ENCODE measurements around the gene ADH1C. TPM values are rescaled to one million over a fixed set of nuclear protein-coding genes. Genes with fewer than 3 reads are reported as not detected.
"Not testable (repeated sequence)": the region's sequence is repeated elsewhere in the genome, so short reads cannot be mapped to it uniquely, and the experiment has no call there.

The ADH1C gene
- total and polyA plus RNA-seq, 7 experiments from 2014 or later: not detected

- no peak overlapping the region for H3K4me3 Mint-ChIP-seq
- intact Hi-C loops (cut with micrococcal nuclease): no loop called here
- ChIA-PET POLR2A (no interaction called here), CTCF (no interaction called here)
- Histone ChIP-seq H3K27ac (ENCODE audit: low read depth, low read length) (no peak overlapping the region), H3K36me3 (ENCODE audit: control insufficient read depth in 2 of 3, insufficient read depth in 3 of 3, low read length in 3 of 3) (no peaks in the 10 kb centered on the region), H3K27me3 (ENCODE audit: control insufficient read depth in 2 of 2, insufficient read depth in 2 of 2, low read length in 2 of 2) (no peaks in the 10 kb centered on the region), H3K4me3 (ENCODE audit: low read length) (no peak overlapping the region), H3K9me3 (ENCODE audit: control insufficient read depth in 2 of 3, low read length in 3 of 3) (no peaks in the 10 kb centered on the region), H3K4me1 (ENCODE audit: control insufficient read depth in 2 of 2, insufficient read depth in 2 of 2, low read length in 2 of 2) (no peaks in the 10 kb centered on the region)
- DNase-seq (no peak), ATAC-seq (no peak)
- peaks cover 0 to 6% (median 0%) of the 10 kb centered on the region in 7 donors for H3K4me1 Mint-ChIP-seq
- peaks cover 0 to 3% (median 0%) of the 10 kb centered on the region in 5 donors for H3K36me3 Mint-ChIP-seq
- no peak overlapping the region for H3K27ac Mint-ChIP-seq
- peaks cover 0 to 9% (median 3%) of the 10 kb centered on the region in 11 donors for H3K9me3 Mint-ChIP-seq
- peaks cover 0 to 17% (median 7%) of the 10 kb centered on the region in 5 donors for H3K27me3 Mint-ChIP-seq
Measured at GRCh38 chr4:99349338-99349737, 3.2 kb downstream of the ADH1C start.

- H3K4me3 ChIP-seq (ENCODE audit: low read length); H3K9me3 Mint-ChIP-seq; H3K36me3 ChIP-seq (ENCODE audit: control insufficient read depth in 2 of 3, insufficient read depth in 3 of 3, low read length in 3 of 3); intact Hi-C loops (cut with micrococcal nuclease); ATAC-seq; H3K27ac Mint-ChIP-seq; CTCF ChIA-PET; H3K4me1 Mint-ChIP-seq; POLR2A ChIA-PET; H3K9me3 ChIP-seq (ENCODE audit: control insufficient read depth in 2 of 3, low read length in 3 of 3); H3K4me3 Mint-ChIP-seq; DNase-seq; H3K4me1 ChIP-seq (ENCODE audit: control insufficient read depth in 2 of 2, insufficient read depth in 2 of 2, low read length in 2 of 2); H3K27me3 ChIP-seq (ENCODE audit: control insufficient read depth in 2 of 2, insufficient read depth in 2 of 2, low read length in 2 of 2); H3K27ac ChIP-seq (ENCODE audit: low read depth, low read length); H3K36me3 Mint-ChIP-seq: not testable (repeated sequence)
- peaks cover 0 to 16% (median 14%) of the 10 kb centered on the region in 5 donors for H3K27me3 Mint-ChIP-seq
Measured at GRCh38 chr4:99342624-99343023, 9.9 kb downstream of the ADH1C start.

- H3K36me3 Mint-ChIP-seq: no peaks in the 10 kb centered on the region
- ChIA-PET CTCF (no interaction called here), POLR2A (no interaction called here)
- no peak overlapping the region for H3K4me3 Mint-ChIP-seq
- no peak overlapping the region for H3K27ac Mint-ChIP-seq
- Histone ChIP-seq H3K27ac (ENCODE audit: low read depth, low read length) (no peak overlapping the region), H3K4me1 (ENCODE audit: control insufficient read depth in 2 of 2, insufficient read depth in 2 of 2, low read length in 2 of 2) (no peaks in the 10 kb centered on the region), H3K4me3 (ENCODE audit: low read length) (no peak overlapping the region), H3K9me3 (ENCODE audit: control insufficient read depth in 2 of 3, low read length in 3 of 3) (no peaks in the 10 kb centered on the region), H3K27me3 (ENCODE audit: control insufficient read depth in 2 of 2, insufficient read depth in 2 of 2, low read length in 2 of 2) (no peaks in the 10 kb centered on the region), H3K36me3 (ENCODE audit: control insufficient read depth in 2 of 3, insufficient read depth in 3 of 3, low read length in 3 of 3) (no peaks in the 10 kb centered on the region)
- no peak for ATAC-seq
- H3K27me3 Mint-ChIP-seq: peaks cover 0 to 19% (median 17%) of the 10 kb centered on the region in 5 donors
- H3K9me3 Mint-ChIP-seq: no peaks in the 10 kb centered on the region
- intact Hi-C loops (cut with micrococcal nuclease): no loop called here
- no peaks in the 10 kb centered on the region for H3K4me1 Mint-ChIP-seq
- DNase-seq: no peak
Measured at GRCh38 chr4:99341426-99341825, 11.1 kb downstream of the ADH1C start.

GRCh38 chr4:99339172-99339571 is 13.4 kb downstream of the ADH1C start:
- H3K4me3 Mint-ChIP-seq: no peak overlapping the region
- ChIA-PET CTCF (no interaction called here), POLR2A (no interaction called here)
- H3K27me3 ChIP-seq (ENCODE audit: control insufficient read depth in 2 of 2, insufficient read depth in 2 of 2, low read length in 2 of 2): no peaks in the 10 kb centered on the region
- ATAC-seq: no peak
- no peaks in the 10 kb centered on the region for H3K4me1 ChIP-seq (ENCODE audit: control insufficient read depth in 2 of 2, insufficient read depth in 2 of 2, low read length in 2 of 2)
- H3K36me3 ChIP-seq (ENCODE audit: control insufficient read depth in 2 of 3, insufficient read depth in 3 of 3, low read length in 3 of 3): no peaks in the 10 kb centered on the region
- H3K4me3 ChIP-seq (ENCODE audit: low read length): no peak overlapping the region
- no peaks in the 10 kb centered on the region for H3K4me1 Mint-ChIP-seq
- H3K9me3 ChIP-seq (ENCODE audit: control insufficient read depth in 2 of 3, low read length in 3 of 3): no peaks in the 10 kb centered on the region
- no peak for DNase-seq
- no peaks in the 10 kb centered on the region for H3K9me3 Mint-ChIP-seq
- peaks cover 0 to 23% (median 17%) of the 10 kb centered on the region in 5 donors for H3K27me3 Mint-ChIP-seq
- intact Hi-C loops (cut with micrococcal nuclease): no loop called here
- no peak overlapping the region for H3K27ac ChIP-seq (ENCODE audit: low read depth, low read length)
- H3K27ac Mint-ChIP-seq: no peak overlapping the region
- H3K36me3 Mint-ChIP-seq: no peaks in the 10 kb centered on the region

- ChIA-PET CTCF (no interaction called here), POLR2A (no interaction called here)
- H3K9me3 Mint-ChIP-seq: peaks cover 0 to 2% (median 0%) of the 10 kb centered on the region in 11 donors
- peaks cover 0 to 27% (median 16%) of the 10 kb centered on the region in 5 donors for H3K27me3 Mint-ChIP-seq
- no peaks in the 10 kb centered on the region for H3K4me1 ChIP-seq (ENCODE audit: control insufficient read depth in 2 of 2, insufficient read depth in 2 of 2, low read length in 2 of 2)
- H3K9me3 ChIP-seq (ENCODE audit: control insufficient read depth in 2 of 3, low read length in 3 of 3): no peaks in the 10 kb centered on the region
- intact Hi-C loops (cut with micrococcal nuclease): no loop called here
- DNase-seq (no peak), ATAC-seq (no peak)
- H3K4me1 Mint-ChIP-seq: no peaks in the 10 kb centered on the region
- no peak overlapping the region for H3K27ac ChIP-seq (ENCODE audit: low read depth, low read length)
- H3K4me3 Mint-ChIP-seq: no peak overlapping the region
- H3K27ac Mint-ChIP-seq: no peak overlapping the region
- no peaks in the 10 kb centered on the region for H3K36me3 Mint-ChIP-seq
- H3K36me3 ChIP-seq (ENCODE audit: control insufficient read depth in 2 of 3, insufficient read depth in 3 of 3, low read length in 3 of 3): no peaks in the 10 kb centered on the region
- no peak overlapping the region for H3K4me3 ChIP-seq (ENCODE audit: low read length)
- H3K27me3 ChIP-seq (ENCODE audit: control insufficient read depth in 2 of 2, insufficient read depth in 2 of 2, low read length in 2 of 2): no peaks in the 10 kb centered on the region
Measured at GRCh38 chr4:99336553-99336952, 16.0 kb downstream of the ADH1C start.

GRCh38 chr4:99334880-99335279 is 17.7 kb downstream of the ADH1C start:
- Mint-ChIP-seq H3K36me3 (no peaks in the 10 kb centered on the region), H3K9me3 (peaks cover 0 to 2% (median 0%) of the 10 kb centered on the region in 11 donors), H3K27me3 (peaks cover 0 to 21% (median 10%) of the 10 kb centered on the region in 5 donors), H3K4me1 (no peaks in the 10 kb centered on the region), H3K4me3 (no peak overlapping the region), H3K27ac (no peak overlapping the region)
- POLR2A ChIA-PET: no interaction called here
- intact Hi-C loops (cut with micrococcal nuclease): no loop called here
- no peaks in the 10 kb centered on the region for H3K36me3 ChIP-seq (ENCODE audit: control insufficient read depth in 2 of 3, insufficient read depth in 3 of 3, low read length in 3 of 3)
- no peak for DNase-seq
- H3K9me3 ChIP-seq (ENCODE audit: control insufficient read depth in 2 of 3, low read length in 3 of 3): no peaks in the 10 kb centered on the region
- H3K4me3 ChIP-seq (ENCODE audit: low read length): no peak overlapping the region
- no peak overlapping the region for H3K27ac ChIP-seq (ENCODE audit: low read depth, low read length)
- ATAC-seq: no peak
- H3K27me3 ChIP-seq (ENCODE audit: control insufficient read depth in 2 of 2, insufficient read depth in 2 of 2, low read length in 2 of 2): no peaks in the 10 kb centered on the region
- CTCF ChIA-PET: no interaction called here
- H3K4me1 ChIP-seq (ENCODE audit: control insufficient read depth in 2 of 2, insufficient read depth in 2 of 2, low read length in 2 of 2): no peaks in the 10 kb centered on the region

GRCh38 chr4:99330648-99331047 is 21.9 kb downstream of the ADH1C start:
- ATAC-seq (no peak), DNase-seq (no peak)
- ChIA-PET CTCF (no interaction called here), POLR2A (no interaction called here)
- H3K27ac Mint-ChIP-seq: no peak overlapping the region
- no peaks in the 10 kb centered on the region for H3K4me1 Mint-ChIP-seq
- H3K9me3 Mint-ChIP-seq: peaks cover 0 to 11% (median 2%) of the 10 kb centered on the region in 11 donors
- intact Hi-C loops (cut with micrococcal nuclease): no loop called here
- no peaks in the 10 kb centered on the region for H3K4me1 ChIP-seq (ENCODE audit: control insufficient read depth in 2 of 2, insufficient read depth in 2 of 2, low read length in 2 of 2)
- H3K36me3 Mint-ChIP-seq: no peaks in the 10 kb centered on the region
- no peak overlapping the region for H3K4me3 Mint-ChIP-seq
- H3K36me3 ChIP-seq (ENCODE audit: control insufficient read depth in 2 of 3, insufficient read depth in 3 of 3, low read length in 3 of 3): no peaks in the 10 kb centered on the region
- H3K4me3 ChIP-seq (ENCODE audit: low read length): no peak overlapping the region
- peaks cover 0 to 10% (median 5%) of the 10 kb centered on the region in 5 donors for H3K27me3 Mint-ChIP-seq
- H3K27ac ChIP-seq (ENCODE audit: low read depth, low read length): no peak overlapping the region
- no peaks in the 10 kb centered on the region for H3K27me3 ChIP-seq (ENCODE audit: control insufficient read depth in 2 of 2, insufficient read depth in 2 of 2, low read length in 2 of 2)
- H3K9me3 ChIP-seq (ENCODE audit: control insufficient read depth in 2 of 3, low read length in 3 of 3): no peaks in the 10 kb centered on the region

Measured in naive thymus-derived CD4-positive, alpha-beta T cell (primary cell).